ENCODE measurements around the gene MLLT3.

DNA sequence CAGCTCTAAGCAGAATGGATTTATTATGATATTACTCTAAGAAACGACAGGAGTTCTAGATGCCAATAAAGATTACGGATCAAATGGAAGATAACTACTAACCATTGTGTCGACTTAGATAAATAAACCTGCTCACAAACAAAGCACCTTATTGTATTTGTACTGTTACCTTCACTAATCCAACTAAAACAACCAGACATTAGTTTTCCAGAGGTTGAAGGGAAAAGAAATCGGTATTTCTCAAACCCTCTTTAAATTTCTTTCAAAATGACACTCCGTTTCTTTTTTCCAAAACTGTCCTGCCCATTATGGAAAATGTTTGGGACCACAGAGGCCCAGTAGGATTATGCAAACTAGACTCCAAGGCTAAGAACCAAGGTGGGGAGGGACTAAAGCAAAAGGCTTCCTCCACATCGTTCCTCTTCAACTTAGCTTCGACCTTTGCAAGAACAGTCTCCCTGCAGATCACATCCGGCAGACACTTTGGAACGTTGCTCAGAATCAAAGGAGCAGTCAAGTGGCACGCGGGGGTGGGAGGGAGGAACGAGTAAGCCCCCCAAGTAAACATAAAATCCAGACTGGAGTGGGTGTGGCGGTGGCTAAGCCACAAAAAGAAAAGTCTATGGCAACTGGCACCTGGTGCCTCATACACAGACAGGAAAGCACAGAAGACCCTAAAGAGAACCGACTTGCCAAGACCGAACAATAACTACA is 2.7 kb downstream of the MLLT3 start:
- TF ChIP-seq POLR2A (IDR thresholded peaks at IDR 0.05) (no peak), CTCF (IDR thresholded peaks at IDR 0.05) (no peak)

All from right lobe of liver (tissue), 4 donors.